GM18526 (cell line): Measurements from ENCODE around the gene ST8SIA3.

Experiments used
- POLR2A ChIP-seq: IDR thresholded peaks from 3 replicates; pipeline ENCODE4 v1.6.1; 2011; ENCODE audit not compliant: insufficient read length; ENCODE audit errors: extremely low read depth

The ST8SIA3 gene

DNA sequence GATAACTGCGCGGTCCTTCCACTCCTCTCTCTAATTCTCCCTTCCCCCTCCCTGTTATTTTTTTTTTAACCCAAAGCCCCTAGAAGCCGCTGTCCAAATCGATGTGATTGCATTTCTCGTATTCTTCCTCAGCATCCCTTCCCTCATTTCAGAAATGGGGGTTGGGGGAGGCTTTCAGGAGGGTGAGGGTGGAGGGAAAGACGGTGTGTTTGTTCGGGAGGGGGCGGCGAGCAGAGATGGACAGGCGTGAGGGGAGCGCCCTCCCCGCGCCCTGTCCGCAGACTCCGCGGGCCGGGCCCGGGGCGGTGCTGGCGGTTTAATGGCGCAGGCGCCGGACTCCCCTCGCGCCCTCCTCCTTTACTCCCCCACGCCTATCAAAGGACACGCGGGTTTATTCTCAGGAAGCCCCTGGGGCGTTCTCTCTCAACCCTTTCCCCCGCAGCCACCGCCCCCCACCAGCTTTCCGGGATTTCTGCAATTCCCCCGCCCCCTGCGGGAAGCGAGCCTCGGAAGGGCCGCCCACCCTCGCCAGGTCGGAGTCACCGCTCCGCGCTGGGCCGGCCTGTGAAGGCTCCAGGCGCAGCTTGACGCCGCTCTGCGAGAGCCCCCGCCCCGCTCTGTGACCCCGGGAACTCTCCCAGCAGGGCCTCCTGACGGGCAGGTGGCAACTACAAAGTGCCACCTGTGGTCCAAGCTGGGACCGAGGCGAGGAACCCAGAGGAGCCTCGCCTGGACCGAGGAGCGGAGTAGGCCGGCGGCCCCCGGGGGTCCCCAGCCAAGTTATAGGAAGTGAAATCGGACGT lies 981 bp downstream of the ST8SIA3 start:
- no peak for TF ChIP-seq POLR2A

DNA sequence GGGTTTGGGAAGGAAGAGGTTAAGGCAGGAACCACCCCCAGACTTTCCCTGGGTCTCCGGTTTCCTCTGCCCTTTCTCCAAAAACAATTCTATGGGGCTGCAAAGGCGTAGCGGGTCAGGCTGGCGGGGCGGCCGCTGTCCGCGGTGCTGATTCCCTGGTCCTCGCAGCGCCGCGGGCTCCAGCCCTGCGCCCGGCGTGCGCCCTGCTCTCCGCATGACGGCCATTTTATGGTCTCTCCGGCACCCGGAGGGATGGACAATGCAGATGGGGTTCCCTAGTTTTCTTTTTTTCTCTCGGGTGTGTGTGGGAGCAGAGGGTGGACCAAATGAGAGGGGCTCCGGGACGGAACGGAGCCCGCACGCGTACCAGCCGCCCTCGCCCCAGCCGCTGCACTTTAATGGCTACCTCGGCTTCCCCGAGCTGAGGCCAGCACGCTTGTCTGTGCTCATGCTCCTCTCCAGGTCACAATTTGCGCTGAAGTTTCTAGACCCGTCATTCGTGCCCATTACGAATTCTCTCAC lies 1.6 kb downstream of the ST8SIA3 start:
- TF ChIP-seq POLR2A = no peak

GRCh38 chr18:57359433-57359832 lies 7.1 kb downstream of the ST8SIA3 start:
- no peak for TF ChIP-seq POLR2A

- TF ChIP-seq POLR2A = no peak
These were observed 10.4 kb downstream of the ST8SIA3 start for GRCh38 chr18:57362714-57363113.

DNA sequence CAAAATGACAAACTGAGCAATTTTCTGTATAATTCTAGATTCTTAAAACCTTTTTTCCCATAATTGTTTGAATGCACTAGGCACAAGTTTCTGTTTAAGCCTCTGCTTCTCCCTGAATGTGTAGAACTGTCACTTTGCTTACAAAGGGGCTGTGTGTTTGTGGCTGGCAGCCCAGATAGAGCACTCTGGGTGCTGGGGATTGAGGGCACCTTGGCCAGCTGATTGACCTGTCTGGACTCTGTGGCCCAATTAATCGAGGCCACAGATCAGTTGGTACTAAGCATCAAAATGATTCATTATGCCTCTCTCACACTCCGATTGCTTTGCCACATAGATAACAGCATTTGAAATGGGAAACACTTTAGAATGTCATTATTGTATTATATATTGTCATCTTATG lies 12.1 kb downstream of the ST8SIA3 start:
- TF ChIP-seq POLR2A = no peak

DNA sequence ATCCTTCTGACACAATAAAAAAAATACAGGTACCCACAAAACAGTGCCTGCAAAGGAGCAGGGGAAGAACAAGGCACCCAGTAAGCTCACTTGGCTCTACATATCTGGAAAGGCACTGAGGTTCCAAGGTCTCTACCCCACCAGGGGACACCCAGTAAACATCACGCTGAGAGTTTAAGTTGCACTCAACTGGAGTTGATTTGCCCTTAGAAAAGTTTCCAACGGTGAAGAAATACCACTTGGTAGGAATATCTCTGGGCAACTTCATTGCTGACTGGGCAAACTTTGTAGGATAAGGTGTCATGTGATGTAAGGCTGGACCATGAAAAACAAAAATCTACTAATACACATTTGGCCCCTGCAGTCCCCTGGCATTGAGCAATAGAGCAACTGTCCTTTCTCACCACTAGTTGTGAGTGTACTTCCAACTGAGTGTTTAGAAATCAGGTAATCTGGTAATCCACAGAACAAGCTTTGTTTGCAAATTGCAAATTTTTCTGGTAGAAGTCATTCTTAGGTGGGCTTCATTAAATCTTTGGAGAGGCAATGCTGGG lies 14.2 kb downstream of the ST8SIA3 start:
- TF ChIP-seq POLR2A = no peak

GRCh38 chr18:57372444-57372843 lies 20.1 kb downstream of the ST8SIA3 start:
- no peak for TF ChIP-seq POLR2A

DNA sequence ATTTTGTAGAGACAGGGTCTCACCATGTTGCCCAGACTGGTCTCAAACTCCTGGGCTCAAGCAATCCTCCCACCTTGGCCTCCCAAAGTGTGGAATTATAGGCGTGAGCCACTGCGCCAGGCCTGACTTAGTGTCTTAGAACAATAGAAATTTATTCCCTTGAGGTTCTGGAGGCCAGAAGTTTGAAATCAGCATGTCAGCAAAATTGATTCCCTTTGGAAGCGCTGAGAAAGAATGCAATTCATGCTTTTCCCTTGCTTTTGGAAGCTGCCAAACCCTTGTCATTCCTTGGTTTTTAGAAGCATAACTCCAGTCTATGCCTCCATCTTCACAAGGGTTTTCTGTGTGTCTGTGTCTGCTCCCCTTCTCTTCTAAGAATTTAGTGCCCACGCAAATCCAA lies 20.7 kb downstream of the ST8SIA3 start:
- no peak for TF ChIP-seq POLR2A

DNA sequence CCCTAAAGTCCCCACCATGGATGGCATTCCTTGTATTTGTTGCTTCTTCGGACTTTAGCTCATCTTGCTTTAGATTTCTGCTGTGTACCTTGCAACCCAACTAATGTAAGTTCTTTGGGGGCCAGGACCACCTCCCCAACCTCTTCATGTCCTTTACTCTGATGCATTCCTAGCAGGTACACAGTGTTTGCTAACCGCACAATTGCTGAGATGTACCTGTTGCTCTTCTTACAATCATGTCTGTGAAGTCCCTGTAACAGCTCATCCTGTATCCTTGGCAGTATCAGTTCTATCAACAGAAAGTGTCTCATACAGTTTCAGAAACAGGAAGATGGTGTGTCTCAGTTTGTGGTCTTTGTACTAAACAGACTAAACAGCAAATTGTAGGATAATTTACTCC lies 24.1 kb downstream of the ST8SIA3 start:
- no peak for TF ChIP-seq POLR2A

DNA sequence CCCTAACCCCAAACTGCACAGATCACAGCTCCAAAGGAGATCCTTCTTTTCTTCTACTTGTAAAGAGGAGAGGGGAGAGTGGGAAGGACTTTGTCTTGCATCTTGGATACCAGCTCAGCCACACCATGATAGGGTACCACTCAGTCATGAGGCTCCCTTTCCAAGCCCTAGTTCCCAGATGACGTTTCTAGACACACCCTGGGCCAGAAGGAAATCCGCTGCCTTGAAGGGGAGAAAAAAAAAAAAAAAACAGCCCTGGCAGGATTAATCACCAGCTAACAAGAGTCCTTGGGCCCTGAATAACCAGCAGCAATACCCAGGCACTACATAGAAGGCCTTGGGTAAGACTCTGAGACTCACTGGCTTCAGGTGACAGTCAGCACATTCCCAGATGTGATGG lies 36.9 kb downstream of the ST8SIA3 start:
- no peak for TF ChIP-seq POLR2A

GRCh38 chr18:57390044-57390443 lies 37.7 kb downstream of the ST8SIA3 start:
- TF ChIP-seq POLR2A = no peak

GRCh38 chr18:57397440-57398132 lies 45.2 kb downstream of the ST8SIA3 start:
- TF ChIP-seq POLR2A = no peak

- TF ChIP-seq POLR2A = no peak
These were observed 52.0 kb downstream of the ST8SIA3 start for GRCh38 chr18:57404345-57404744.

DNA sequence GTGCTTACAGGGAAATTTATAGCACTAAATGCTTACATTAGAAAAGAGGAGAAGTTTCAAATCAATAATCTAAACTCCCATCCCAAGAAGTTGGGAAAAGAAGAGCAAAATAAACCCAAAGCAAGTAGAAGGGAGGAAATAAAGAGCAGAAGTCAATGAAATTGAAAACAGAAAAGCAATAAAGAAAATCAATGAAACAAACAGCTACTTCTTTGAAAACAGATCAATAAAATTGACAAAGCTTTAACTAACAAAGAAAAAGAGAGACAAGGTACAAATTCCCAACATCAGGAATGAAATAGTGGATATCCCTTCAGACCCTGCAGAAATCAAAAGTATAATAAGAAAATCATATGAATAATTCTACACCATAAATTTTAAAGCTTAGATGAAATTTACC lies 57.3 kb downstream of the ST8SIA3 start:
- TF ChIP-seq POLR2A = no peak

DNA sequence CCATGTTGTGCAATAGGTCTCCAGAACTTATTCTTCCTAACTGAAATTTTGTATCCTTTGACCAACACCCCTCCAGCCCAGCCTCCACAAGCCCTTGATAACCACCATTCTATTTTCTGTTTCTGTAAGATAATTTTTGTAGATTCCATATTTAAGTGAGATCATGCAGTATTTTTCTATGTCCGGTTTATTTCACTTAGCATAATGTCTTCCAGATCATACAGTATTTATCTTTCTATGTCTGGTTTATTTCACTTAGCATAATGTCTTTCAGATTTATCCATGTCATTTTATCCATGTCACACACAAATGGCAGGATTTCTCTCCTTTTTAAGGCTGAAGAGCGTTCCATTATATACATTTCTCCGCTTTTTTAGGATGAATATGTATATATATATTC lies 58.4 kb downstream of the ST8SIA3 start:
- no peak for TF ChIP-seq POLR2A

DNA sequence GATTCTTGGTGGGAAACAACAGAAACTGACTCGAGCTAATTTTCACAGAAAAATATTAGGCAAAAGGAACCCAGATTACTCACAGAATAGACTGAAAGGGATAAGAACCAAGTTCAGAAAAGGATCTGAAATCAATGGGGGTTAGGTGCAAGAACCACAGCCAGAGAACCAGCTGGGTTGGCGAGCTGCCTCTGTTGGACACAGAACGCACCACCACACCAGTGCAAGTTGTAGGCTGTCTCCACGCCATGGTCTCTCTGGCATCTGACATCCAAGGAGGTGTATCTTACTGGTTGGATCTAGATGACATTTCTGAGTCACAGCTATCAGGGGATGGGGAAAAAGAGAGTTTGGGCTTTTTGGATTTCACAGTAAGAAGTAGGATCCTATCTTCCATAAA lies 64.2 kb downstream of the ST8SIA3 start:
- no peak for TF ChIP-seq POLR2A
